ENCODE results near the gene KIT. TPM values are rescaled to one million over a fixed set of nuclear protein-coding genes. Genes with fewer than 3 reads are reported as not detected.

Gene KIT
- total and polyA plus RNA-seq, 10 of the 15 experiments (the other 5 are each of a cell fraction or from before 2014, with no cell fraction given): 0.01 to 0.03 TPM; not detected in 8

- POLR2A ChIA-PET: no interaction called here
- intact Hi-C loops (cut with micrococcal nuclease; ENCODE audit: unreplicated experiment): no loop called here
- H3K27me3 ChIP-seq (replicated peaks in 1 of 2; ENCODE audit: control insufficient read depth in 2 of 2, insufficient read depth in 2 of 2, low read length in 1 of 2): no peaks in the 10 kb centered on the region
Measured at GRCh38 chr4:54635318-54635717, 22.4 kb upstream of the KIT start.

More at GRCh38 chr4:54635318-54635717, 22.4 kb upstream of the KIT start:
- no peak for ATAC-seq
- no peaks in the 10 kb centered on the region for H4K20me1 ChIP-seq (ENCODE audit: control insufficient read depth, insufficient read depth)
- no peak for DNase-seq (ENCODE audit: low read depth, low spot score)
- H3K4me2 ChIP-seq (ENCODE audit: control insufficient read depth, insufficient read depth): no peak overlapping the region
- FAIRE-seq: no peak
- SMC1A ChIA-PET (ENCODE audit: uncharacterized antibody, unreplicated experiment): no interaction called here
- no peak overlapping the region for H2AFZ ChIP-seq (ENCODE audit: control insufficient read depth, low read depth, low read length)
- H3K9me3 ChIP-seq (replicated peaks; ENCODE audit: control insufficient read depth, insufficient read depth, low read length): no peaks in the 10 kb centered on the region
- H3K27ac ChIP-seq (ENCODE audit: control insufficient read depth, insufficient read depth): no peak overlapping the region
- in situ Hi-C loops (cut with MboI): no loop called here
- WGBS (ENCODE audit: insufficient coverage, insufficient replicate concordance, low lambda C conversion rate, missing lambda C conversion rate): 53% methylated on average over 3 of the region's 3 CpGs
- CTCF ChIA-PET: no interaction called here
- TF ChIP-seq IRF4 (IDR thresholded peaks at IDR 0.05; ENCODE audit: low read depth, low read length): no peak
- no peak for TF ChIP-seq SRF (IDR thresholded peaks at IDR 0.05; ENCODE audit: low read depth in 2 of 2, low read length in 2 of 2)
- TF ChIP-seq SREBF2 (IDR thresholded peaks at IDR 0.05; ENCODE audit: low read length): no peak
- no peak for TF ChIP-seq MYB (IDR thresholded peaks at IDR 0.05; ENCODE audit: borderline replicate concordance, low read depth, low read length)
- TF ChIP-seq, protein P1, sequence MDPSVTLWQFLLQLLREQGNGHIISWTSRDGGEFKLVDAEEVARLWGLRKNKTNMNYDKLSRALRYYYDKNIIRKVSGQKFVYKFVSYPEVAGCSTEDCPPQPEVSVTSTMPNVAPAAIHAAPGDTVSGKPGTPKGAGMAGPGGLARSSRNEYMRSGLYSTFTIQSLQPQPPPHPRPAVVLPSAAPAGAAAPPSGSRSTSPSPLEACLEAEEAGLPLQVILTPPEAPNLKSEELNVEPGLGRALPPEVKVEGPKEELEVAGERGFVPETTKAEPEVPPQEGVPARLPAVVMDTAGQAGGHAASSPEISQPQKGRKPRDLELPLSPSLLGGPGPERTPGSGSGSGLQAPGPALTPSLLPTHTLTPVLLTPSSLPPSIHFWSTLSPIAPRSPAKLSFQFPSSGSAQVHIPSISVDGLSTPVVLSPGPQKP (IDR thresholded peaks at IDR 0.05; ENCODE audit: low read depth, low read length): no peak
- TF ChIP-seq HDAC6 (IDR thresholded peaks at IDR 0.05; ENCODE audit: unreplicated experiment): no peak
- no peak for TF ChIP-seq RAD51 (IDR thresholded peaks at IDR 0.05)
- TF ChIP-seq EP300 (IDR thresholded peaks at IDR 0.05; ENCODE audit: borderline replicate concordance in 1 of 2, control insufficient read depth in 1 of 2, low read depth in 2 of 2, low read length in 2 of 2): no peak
- no peak for TF ChIP-seq NFYA (IDR thresholded peaks at IDR 0.05; ENCODE audit: borderline replicate concordance, low read depth, low read length)
- no peak for TF ChIP-seq EGR1 (IDR thresholded peaks at IDR 0.05; ENCODE audit: borderline replicate concordance in 1 of 2, low read depth in 2 of 2, low read length in 2 of 2)
- no peak for TF ChIP-seq BCL11A (IDR thresholded peaks at IDR 0.05; ENCODE audit: low read depth, low read length)
- no peak for TF ChIP-seq GABPA (IDR thresholded peaks at IDR 0.05; ENCODE audit: low read depth)
- no peak for TF ChIP-seq USF2 (IDR thresholded peaks at IDR 0.05; ENCODE audit: borderline replicate concordance, low read depth, low read length)
- TF ChIP-seq MYC (IDR thresholded peaks at IDR 0.05; ENCODE audit: insufficient read depth, insufficient read length, insufficient replicate concordance, low read length, severe bottlenecking): no peak
- TF ChIP-seq, protein P2, sequence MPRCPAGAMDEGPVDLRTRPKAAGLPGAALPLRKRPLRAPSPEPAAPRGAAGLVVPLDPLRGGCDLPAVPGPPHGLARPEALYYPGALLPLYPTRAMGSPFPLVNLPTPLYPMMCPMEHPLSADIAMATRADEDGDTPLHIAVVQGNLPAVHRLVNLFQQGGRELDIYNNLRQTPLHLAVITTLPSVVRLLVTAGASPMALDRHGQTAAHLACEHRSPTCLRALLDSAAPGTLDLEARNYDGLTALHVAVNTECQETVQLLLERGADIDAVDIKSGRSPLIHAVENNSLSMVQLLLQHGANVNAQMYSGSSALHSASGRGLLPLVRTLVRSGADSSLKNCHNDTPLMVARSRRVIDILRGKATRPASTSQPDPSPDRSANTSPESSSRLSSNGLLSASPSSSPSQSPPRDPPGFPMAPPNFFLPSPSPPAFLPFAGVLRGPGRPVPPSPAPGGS (IDR thresholded peaks at IDR 0.05; ENCODE audit: borderline replicate concordance, insufficient read depth, low read depth, low read length, poor library complexity, severe bottlenecking): no peak
- no peak for TF ChIP-seq SPI1 (IDR thresholded peaks at IDR 0.05; ENCODE audit: borderline replicate concordance, insufficient read depth, low read depth, low read length)
- TF ChIP-seq, protein P3, sequence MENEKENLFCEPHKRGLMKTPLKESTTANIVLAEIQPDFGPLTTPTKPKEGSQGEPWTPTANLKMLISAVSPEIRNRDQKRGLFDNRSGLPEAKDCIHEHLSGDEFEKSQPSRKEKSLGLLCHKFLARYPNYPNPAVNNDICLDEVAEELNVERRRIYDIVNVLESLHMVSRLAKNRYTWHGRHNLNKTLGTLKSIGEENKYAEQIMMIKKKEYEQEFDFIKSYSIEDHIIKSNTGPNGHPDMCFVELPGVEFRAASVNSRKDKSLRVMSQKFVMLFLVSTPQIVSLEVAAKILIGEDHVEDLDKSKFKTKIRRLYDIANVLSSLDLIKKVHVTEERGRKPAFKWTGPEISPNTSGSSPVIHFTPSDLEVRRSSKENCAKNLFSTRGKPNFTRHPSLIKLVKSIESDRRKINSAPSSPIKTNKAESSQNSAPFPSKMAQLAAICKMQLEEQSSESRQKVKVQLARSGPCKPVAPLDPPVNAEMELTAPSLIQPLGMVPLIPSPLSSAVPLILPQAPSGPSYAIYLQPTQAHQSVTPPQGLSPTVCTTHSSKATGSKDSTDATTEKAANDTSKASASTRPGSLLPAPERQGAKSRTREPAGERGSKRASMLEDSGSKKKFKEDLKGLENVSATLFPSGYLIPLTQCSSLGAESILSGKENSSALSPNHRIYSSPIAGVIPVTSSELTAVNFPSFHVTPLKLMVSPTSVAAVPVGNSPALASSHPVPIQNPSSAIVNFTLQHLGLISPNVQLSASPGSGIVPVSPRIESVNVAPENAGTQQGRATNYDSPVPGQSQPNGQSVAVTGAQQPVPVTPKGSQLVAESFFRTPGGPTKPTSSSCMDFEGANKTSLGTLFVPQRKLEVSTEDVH (IDR thresholded peaks at IDR 0.05; ENCODE audit: low read depth, partially characterized antibody): no peak
- BruUV-seq (replicated peaks): no TSS peak
- H3K9ac ChIP-seq (ENCODE audit: control insufficient read depth, insufficient read depth, low read length): no peak overlapping the region
- no peaks in the 10 kb centered on the region for H3K79me2 ChIP-seq (ENCODE audit: control insufficient read depth, insufficient read depth, low read length)
- no peaks in the 10 kb centered on the region for H3K4me1 ChIP-seq (ENCODE audit: control insufficient read depth, insufficient read depth, low read length)
- no peak overlapping the region for H3K4me3 ChIP-seq
- RAD21 ChIA-PET (ENCODE audit: unreplicated experiment): no interaction called here
- H3K36me3 ChIP-seq (ENCODE audit: control insufficient read depth in 2 of 2, insufficient read depth in 2 of 2, low read length in 1 of 2): no peaks in the 10 kb centered on the region

Data from GM12878 (cell line).